ENCODE results near the gene PRRC1. TPM values are rescaled to one million over a fixed set of nuclear protein-coding genes. Genes with fewer than 3 reads are reported as not detected.

PRRC1 gene
- total RNA-seq, 2 donors from 2014 or later = 42.9 to 51.0 TPM

Other genes with a start within 250 kb of the PRRC1 start
- gene MEGF10, start 226.8 kb upstream of the PRRC1 start, total RNA-seq = under 1 TPM in 1 of 2 donors, not detected in 1; 0.56 TPM
- not detected for gene CTXN3, start 131.4 kb downstream of the PRRC1 start, total RNA-seq
- under 1 TPM in 1 of 2 donors, not detected in 1; 0.25 TPM for gene CCDC192, start 185.8 kb downstream of the PRRC1 start, total RNA-seq

All from activated T-cell treated with anti-CD3 and anti-CD28 coated beads, Interleukin-2, amount 50 U/mL, for 72 hours (primary cell).